Measurements from ENCODE around the gene EVC2.

DNA sequence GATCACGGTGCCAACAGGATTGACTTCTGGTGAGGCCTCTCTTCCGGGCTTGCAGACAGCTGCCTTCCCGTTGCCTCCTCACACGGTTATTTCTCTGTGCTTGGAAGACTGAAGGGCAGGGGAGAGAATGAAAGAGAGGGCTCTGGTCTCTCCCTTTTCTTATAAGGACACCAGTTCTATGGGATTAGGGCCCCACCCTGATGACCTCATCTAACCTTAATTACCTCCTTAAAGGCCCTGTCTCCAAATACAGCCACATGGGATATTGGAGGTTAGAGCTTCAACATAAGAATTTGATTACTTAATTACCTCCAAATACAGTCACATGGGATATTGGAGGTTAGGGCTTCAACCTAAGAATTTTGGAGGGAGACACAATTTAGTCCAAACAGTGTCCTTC is 49.2 kb upstream of the EVC2 start:
- TF ChIP-seq, protein P1, sequence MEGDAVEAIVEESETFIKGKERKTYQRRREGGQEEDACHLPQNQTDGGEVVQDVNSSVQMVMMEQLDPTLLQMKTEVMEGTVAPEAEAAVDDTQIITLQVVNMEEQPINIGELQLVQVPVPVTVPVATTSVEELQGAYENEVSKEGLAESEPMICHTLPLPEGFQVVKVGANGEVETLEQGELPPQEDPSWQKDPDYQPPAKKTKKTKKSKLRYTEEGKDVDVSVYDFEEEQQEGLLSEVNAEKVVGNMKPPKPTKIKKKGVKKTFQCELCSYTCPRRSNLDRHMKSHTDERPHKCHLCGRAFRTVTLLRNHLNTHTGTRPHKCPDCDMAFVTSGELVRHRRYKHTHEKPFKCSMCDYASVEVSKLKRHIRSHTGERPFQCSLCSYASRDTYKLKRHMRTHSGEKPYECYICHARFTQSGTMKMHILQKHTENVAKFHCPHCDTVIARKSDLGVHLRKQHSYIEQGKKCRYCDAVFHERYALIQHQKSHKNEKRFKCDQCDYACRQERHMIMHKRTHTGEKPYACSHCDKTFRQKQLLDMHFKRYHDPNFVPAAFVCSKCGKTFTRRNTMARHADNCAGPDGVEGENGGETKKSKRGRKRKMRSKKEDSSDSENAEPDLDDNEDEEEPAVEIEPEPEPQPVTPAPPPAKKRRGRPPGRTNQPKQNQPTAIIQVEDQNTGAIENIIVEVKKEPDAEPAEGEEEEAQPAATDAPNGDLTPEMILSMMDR (IDR thresholded peaks at IDR 0.05): no peak
- no peak for TF ChIP-seq EZH2 (IDR thresholded peaks at IDR 0.05; ENCODE audit: borderline replicate concordance, insufficient read depth, low read depth, low read length, poor library complexity, severe bottlenecking)
